ENCODE data around the gene TLR3. TPM values are rescaled to one million over a fixed set of nuclear protein-coding genes. Genes with fewer than 3 reads are reported as not detected.

The TLR3 gene
- total RNA-seq, 1 donor from 2014 or later = not detected

DNA sequence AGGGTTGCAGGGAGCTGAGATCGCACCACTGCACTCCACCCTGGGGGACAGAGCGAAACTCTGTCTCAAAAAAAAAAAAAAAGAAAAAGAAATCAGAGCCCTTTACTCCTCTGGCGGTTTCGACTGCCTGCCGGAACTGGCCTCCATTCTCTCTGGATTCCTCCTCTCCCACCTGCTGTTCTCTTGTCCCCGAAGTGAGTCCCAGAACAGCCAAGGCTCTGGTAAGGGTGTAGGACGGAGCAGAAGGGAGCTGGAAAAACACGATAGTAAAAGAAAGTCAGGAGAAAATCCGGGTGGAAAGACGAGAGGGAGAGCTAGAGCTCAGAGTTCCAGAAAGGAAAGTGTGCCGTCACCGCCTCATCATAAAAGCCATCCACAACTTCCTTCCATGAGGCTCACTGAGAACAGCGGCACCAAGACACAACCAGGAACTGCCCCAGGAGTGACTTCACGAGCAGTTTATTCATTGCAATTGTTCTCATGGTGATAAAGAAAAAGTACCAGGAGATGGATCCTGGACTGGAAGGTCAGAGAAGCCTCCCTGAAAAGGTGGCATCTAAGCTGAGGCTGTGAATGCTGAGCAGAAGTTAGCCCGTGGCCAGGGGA is 12.3 kb downstream of the TLR3 start:
- Mint-ChIP-seq H3K36me3 (ENCODE audit: low read depth) (no peaks in the 10 kb centered on the region), H3K27ac (no peak overlapping the region), H3K4me3 (no peak overlapping the region), H3K27me3 (peaks cover 22% of the 10 kb centered on the region), H3K4me1 (no peaks in the 10 kb centered on the region), H3K9me3 (no peaks in the 10 kb centered on the region)
- TF ChIP-seq, protein P1, sequence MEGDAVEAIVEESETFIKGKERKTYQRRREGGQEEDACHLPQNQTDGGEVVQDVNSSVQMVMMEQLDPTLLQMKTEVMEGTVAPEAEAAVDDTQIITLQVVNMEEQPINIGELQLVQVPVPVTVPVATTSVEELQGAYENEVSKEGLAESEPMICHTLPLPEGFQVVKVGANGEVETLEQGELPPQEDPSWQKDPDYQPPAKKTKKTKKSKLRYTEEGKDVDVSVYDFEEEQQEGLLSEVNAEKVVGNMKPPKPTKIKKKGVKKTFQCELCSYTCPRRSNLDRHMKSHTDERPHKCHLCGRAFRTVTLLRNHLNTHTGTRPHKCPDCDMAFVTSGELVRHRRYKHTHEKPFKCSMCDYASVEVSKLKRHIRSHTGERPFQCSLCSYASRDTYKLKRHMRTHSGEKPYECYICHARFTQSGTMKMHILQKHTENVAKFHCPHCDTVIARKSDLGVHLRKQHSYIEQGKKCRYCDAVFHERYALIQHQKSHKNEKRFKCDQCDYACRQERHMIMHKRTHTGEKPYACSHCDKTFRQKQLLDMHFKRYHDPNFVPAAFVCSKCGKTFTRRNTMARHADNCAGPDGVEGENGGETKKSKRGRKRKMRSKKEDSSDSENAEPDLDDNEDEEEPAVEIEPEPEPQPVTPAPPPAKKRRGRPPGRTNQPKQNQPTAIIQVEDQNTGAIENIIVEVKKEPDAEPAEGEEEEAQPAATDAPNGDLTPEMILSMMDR (IDR thresholded peaks at IDR 0.05) = no peak
- ChIA-PET POLR2A (no interaction called here), CTCF (no interaction called here)
- DNase-seq (no peak), ATAC-seq (ENCODE audit: low read depth) (no peak)
- intact Hi-C loops (cut with micrococcal nuclease) = no loop called here

DNA sequence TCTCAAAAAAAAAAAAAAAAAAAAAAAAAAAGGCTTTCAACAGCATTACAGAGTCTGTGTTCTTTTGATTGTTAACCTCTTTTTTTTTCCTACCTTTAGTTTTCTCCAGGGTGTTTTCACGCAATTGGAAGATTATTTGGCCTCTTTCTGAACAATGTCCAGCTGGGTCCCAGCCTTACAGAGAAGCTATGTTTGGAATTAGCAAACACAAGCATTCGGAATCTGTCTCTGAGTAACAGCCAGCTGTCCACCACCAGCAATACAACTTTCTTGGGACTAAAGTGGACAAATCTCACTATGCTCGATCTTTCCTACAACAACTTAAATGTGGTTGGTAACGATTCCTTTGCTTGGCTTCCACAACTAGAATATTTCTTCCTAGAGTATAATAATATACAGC is 13.3 kb downstream of the TLR3 start:
- H3K4me1 Mint-ChIP-seq = no peaks in the 10 kb centered on the region

DNA sequence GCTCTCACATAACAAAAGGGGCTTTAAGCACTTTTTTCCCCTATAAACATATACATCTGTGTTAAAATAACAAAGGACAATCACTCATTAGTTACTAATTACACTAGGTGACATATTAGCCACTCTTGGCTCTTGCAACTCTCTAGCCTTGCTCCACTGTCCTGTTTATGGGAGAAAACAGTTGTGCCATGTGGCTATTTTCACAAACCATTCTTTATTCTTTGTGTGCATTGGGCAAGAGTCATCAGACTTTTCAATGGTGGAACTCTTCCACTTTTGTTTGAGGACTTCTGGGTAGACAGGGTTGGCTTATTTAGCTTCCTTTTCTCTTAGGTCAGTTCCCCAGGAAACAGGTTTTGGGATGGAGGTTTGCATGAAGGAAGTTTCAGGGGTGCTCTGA is 19.6 kb downstream of the TLR3 start:
- Mint-ChIP-seq H3K27ac (no peak overlapping the region), H3K4me1 (no peaks in the 10 kb centered on the region), H3K4me3 (no peak overlapping the region), H3K27me3 (peaks cover 17% of the 10 kb centered on the region), H3K9me3 (peaks cover 2% of the 10 kb centered on the region), H3K36me3 (ENCODE audit: low read depth) (no peaks in the 10 kb centered on the region)
- DNase-seq (no peak), ATAC-seq (ENCODE audit: low read depth) (no peak)
- TF ChIP-seq, protein P1 (IDR thresholded peaks at IDR 0.05) = no peak
- intact Hi-C loops (cut with micrococcal nuclease) = no loop called here
- ChIA-PET POLR2A (no interaction called here), CTCF (no interaction called here)

More for the DNA sequence above, 13.3 kb downstream of the TLR3 start:
- Mint-ChIP-seq H3K9me3 (no peaks in the 10 kb centered on the region), H3K4me3 (no peak overlapping the region), H3K27me3 (peaks cover 23% of the 10 kb centered on the region), H3K36me3 (ENCODE audit: low read depth) (no peaks in the 10 kb centered on the region), H3K27ac (no peak overlapping the region)
- intact Hi-C loops (cut with micrococcal nuclease) = no loop called here
- DNase-seq (no peak), ATAC-seq (ENCODE audit: low read depth) (no peak)
- TF ChIP-seq, protein P1 (IDR thresholded peaks at IDR 0.05) = no peak
- ChIA-PET CTCF (no interaction called here), POLR2A (no interaction called here)

DNA sequence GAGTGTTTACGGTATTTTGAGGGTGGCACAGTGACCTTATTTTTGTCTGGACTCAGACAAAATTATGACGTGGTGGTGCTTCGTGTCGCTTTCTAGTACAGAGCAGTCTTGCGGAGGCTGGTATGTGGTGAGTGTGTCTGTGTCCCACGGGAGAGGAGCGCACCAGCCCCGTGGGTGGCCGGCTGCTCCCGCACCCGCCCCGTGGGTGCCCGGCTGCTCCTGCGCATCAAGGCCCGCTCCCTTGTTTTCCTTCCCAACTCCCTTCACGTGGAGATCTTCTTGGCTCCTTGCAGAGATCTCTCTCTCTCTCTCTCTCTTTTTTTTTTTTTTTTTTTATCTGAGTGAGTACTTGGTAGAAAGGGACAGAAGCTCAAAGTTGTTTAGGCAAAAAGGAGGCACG is 23.3 kb downstream of the TLR3 start:
- H3K27ac Mint-ChIP-seq = no peak overlapping the region
- TF ChIP-seq, protein P1 (IDR thresholded peaks at IDR 0.05) = no peak
- no peak for ATAC-seq (ENCODE audit: low read depth)
- no peaks in the 10 kb centered on the region for H3K36me3 Mint-ChIP-seq (ENCODE audit: low read depth)
- H3K4me3 Mint-ChIP-seq = no peak overlapping the region
- no peak for DNase-seq
- CTCF ChIA-PET = no interaction called here
- POLR2A ChIA-PET = no interaction called here
- H3K27me3 Mint-ChIP-seq = peaks cover 34% of the 10 kb centered on the region
- peaks cover 2% of the 10 kb centered on the region for H3K9me3 Mint-ChIP-seq
- no peaks in the 10 kb centered on the region for H3K4me1 Mint-ChIP-seq
- intact Hi-C loops (cut with micrococcal nuclease) = no loop called here

DNA sequence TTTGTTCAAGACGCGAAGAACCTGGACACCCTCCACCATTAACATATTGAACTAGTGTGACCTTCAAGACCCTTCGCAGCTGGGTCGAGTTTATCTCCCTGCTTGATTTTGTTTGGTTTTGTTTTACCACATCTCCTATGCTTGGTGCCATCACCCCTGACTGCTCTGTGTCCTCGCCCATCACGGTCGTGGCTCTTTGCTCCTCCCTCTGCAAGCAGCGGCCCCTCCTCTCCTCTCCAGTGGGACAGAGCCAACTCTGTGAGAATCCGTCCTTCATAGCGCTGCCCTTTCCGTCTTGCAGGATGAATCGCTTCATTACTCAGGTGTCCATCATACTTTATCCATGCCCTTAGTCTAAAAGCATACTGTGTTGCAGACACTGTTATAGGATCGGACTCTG is 26.4 kb downstream of the TLR3 start:
- Mint-ChIP-seq H3K4me3 (no peak overlapping the region), H3K36me3 (ENCODE audit: low read depth) (no peaks in the 10 kb centered on the region), H3K27me3 (peaks cover 28% of the 10 kb centered on the region), H3K4me1 (no peaks in the 10 kb centered on the region), H3K9me3 (peaks cover 2% of the 10 kb centered on the region), H3K27ac (no peak overlapping the region)
- ChIA-PET CTCF (no interaction called here), POLR2A (no interaction called here)
- TF ChIP-seq, protein P1 (IDR thresholded peaks at IDR 0.05) = no peak
- intact Hi-C loops (cut with micrococcal nuclease) = no loop called here
- DNase-seq (no peak), ATAC-seq (ENCODE audit: low read depth) (no peak)

Data from activated B cell treated with CpG ODN at 0.5 μM for 24 hours (primary cell).